Upper lobe of left lung (tissue), 4 donors: Measurements from ENCODE around the gene KLF3.

Source experiments
- POLR2A ChIP-seq, 4 donors: fragments of 450-650 bp; IDR thresholded peaks; one replicate each; pipeline ENCODE4 v1.5.1; 2016 to 2017; ENCODE audit warnings: antibody characterized with exemption in 4 of 4, mild to moderate bottlenecking in 2 of 4
- POLR2AphosphoS5 ChIP-seq, 2 donors: sonication (generic); formaldehyde crosslinking; IDR thresholded peaks; one replicate each; pipeline ENCODE4 v1.5.1; 2017; ENCODE audit warnings: antibody characterized with exemption in 2 of 2
- TF ChIP-seq, protein P1 (sequence below), 6 experiments: fragments of 450-650 bp in 4 of 6; fragments of 200-600 bp in 2 of 6; sonication (generic) in 2 of 6; IDR thresholded peaks; one replicate each; pipeline ENCODE4 v1.5.1; 2016 to 2019; ENCODE audit warnings: antibody characterized with exemption in 6 of 6

DNA sequence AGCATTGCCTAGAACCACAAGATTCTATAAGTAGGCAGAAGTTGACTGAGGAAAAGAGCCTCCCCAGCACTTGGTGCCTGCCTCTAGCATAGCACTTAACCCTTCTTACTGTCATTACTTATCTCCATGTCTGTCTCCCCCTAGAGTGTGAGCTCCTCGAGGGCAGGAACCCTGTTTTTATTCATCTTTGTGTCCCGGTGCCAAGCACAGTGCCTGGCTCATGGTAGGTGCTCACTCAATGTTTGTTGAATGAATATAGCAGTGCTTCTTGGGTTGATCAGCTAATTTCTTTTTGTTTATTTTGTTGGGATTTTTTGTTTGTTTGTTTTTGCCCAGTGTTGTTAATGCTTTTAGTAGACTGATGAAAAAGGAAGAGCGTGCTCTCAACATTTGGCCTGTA is 30.3 kb downstream of the KLF3 start:
- TF ChIP-seq POLR2AphosphoS5 (IDR thresholded peaks at IDR 0.05) (no peak), POLR2A (IDR thresholded peaks at IDR 0.05) (no peak)
- TF ChIP-seq, protein P1, sequence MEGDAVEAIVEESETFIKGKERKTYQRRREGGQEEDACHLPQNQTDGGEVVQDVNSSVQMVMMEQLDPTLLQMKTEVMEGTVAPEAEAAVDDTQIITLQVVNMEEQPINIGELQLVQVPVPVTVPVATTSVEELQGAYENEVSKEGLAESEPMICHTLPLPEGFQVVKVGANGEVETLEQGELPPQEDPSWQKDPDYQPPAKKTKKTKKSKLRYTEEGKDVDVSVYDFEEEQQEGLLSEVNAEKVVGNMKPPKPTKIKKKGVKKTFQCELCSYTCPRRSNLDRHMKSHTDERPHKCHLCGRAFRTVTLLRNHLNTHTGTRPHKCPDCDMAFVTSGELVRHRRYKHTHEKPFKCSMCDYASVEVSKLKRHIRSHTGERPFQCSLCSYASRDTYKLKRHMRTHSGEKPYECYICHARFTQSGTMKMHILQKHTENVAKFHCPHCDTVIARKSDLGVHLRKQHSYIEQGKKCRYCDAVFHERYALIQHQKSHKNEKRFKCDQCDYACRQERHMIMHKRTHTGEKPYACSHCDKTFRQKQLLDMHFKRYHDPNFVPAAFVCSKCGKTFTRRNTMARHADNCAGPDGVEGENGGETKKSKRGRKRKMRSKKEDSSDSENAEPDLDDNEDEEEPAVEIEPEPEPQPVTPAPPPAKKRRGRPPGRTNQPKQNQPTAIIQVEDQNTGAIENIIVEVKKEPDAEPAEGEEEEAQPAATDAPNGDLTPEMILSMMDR (IDR thresholded peaks at IDR 0.05): no peak
